CD14-positive monocyte (primary cell): ENCODE data around the gene KDM4C. TPM values are rescaled to one million over a fixed set of nuclear protein-coding genes. Genes with fewer than 3 reads are reported as not detected.
A peak's percentile ranks its signal among the peaks of the same experiment; 100 is the strongest.

ENCODE experiments used
- DNase-seq, 3 donors: peaks; one replicate each; pipeline ENCODE4 v3.0.0-alpha.2; 2011 to 2022
- H2AFZ ChIP-seq: 2 replicates; pipeline ENCODE4 v1.6.0; 2012; ENCODE audit warnings: mild to moderate bottlenecking, low read depth, low read length, inconsistent platforms; ENCODE audit not compliant: insufficient read depth, poor library complexity, severe bottlenecking
- H3K27ac ChIP-seq, 2 donors: 1 replicate in 1 of 2; 2 replicates in 1 of 2; pipeline ENCODE4 v1.5.1; 2012 to 2013; ENCODE audit warnings: low read length in 2 of 2, control low read depth in 1 of 2, inconsistent platforms in 1 of 2, low read depth in 1 of 2, mild to moderate bottlenecking in 1 of 2
- H3K27me3 ChIP-seq, 2 donors: one replicate each; pipeline versions ENCODE4 v1.6.0 to v1.6.1; 2011 to 2013; ENCODE audit warnings: low read length in 2 of 2; ENCODE audit not compliant: control insufficient read depth in 2 of 2, insufficient read depth in 2 of 2
- H3K36me3 ChIP-seq, 2 donors: replicated peaks in 1 of 2; 1 replicate in 1 of 2; 2 replicates in 1 of 2; pipeline versions ENCODE4 v1.5.1 to v1.6.1; 2012 to 2013; ENCODE audit warnings: low read length in 2 of 2, control low read depth in 1 of 2, inconsistent platforms in 1 of 2, mild to moderate bottlenecking in 1 of 2; ENCODE audit not compliant: insufficient read depth in 2 of 2, control insufficient read depth in 1 of 2
- H3K4me1 ChIP-seq, 2 donors: 1 replicate in 1 of 2; 2 replicates in 1 of 2; pipeline versions ENCODE4 v1.5.1 to v1.6.1; 2012 to 2013; ENCODE audit warnings: low read length in 2 of 2, control low read depth in 1 of 2, inconsistent platforms in 1 of 2, mild to moderate bottlenecking in 1 of 2, moderate library complexity in 1 of 2; ENCODE audit not compliant: insufficient read depth in 2 of 2, control insufficient read depth in 1 of 2
- H3K4me2 ChIP-seq: replicated peaks from 2 replicates; pipeline ENCODE3; 2012; ENCODE audit warnings: low read length, moderate library complexity, mild to moderate bottlenecking; ENCODE audit not compliant: poor library complexity, severe bottlenecking; ENCODE audit errors: extremely low read depth
- H3K4me3 ChIP-seq, 3 experiments: fragments of 200-600 bp in 1 of 3; sonication (generic) in 1 of 3; replicated peaks in 1 of 3; 1 replicate in 2 of 3; 2 replicates in 1 of 3; pipeline ENCODE4 v1.5.1; 2011 to 2013; ENCODE audit warnings: low read length in 3 of 3, mild to moderate bottlenecking in 3 of 3, control low read depth in 2 of 3, low read depth in 2 of 3, inconsistent platforms in 1 of 3, moderate library complexity in 1 of 3
- H3K79me2 ChIP-seq: 2 replicates; pipeline ENCODE4 v1.6.0; 2012; ENCODE audit warnings: mild to moderate bottlenecking, control low read depth, inconsistent platforms, low read length, moderate library complexity; ENCODE audit not compliant: insufficient read depth
- H3K9ac ChIP-seq: 2 replicates; pipeline ENCODE4 v1.6.0; 2017; ENCODE audit warnings: low read length, mild to moderate bottlenecking; ENCODE audit not compliant: insufficient read depth, poor library complexity, severe bottlenecking
- H3K9me3 ChIP-seq, 2 donors: replicated peaks in 1 of 2; 1 replicate in 1 of 2; 2 replicates in 1 of 2; pipeline versions ENCODE4 v1.5.1 to v1.6.1; 2012 to 2013; ENCODE audit warnings: low read length in 2 of 2, control low read depth in 1 of 2; ENCODE audit not compliant: control insufficient read depth in 1 of 2, insufficient read depth in 1 of 2
- H4K20me1 ChIP-seq: 2 replicates; pipeline ENCODE4 v1.6.0; 2012; ENCODE audit warnings: mild to moderate bottlenecking, low read length, control low read depth, moderate library complexity; ENCODE audit not compliant: insufficient read depth
- H3K27ac Mint-ChIP-seq, 7 donors: one replicate each; pipeline ENCODE4 v1.8.0; 2020; ENCODE audit warnings: mild to moderate bottlenecking in 7 of 7, mixed read lengths in 7 of 7, moderate library complexity in 6 of 7, inconsistent platforms in 2 of 7
- H3K27me3 Mint-ChIP-seq, 3 donors: one replicate each; pipeline ENCODE4 v1.8.0; 2021 to 2022; ENCODE audit warnings: low read depth in 3 of 3, mild to moderate bottlenecking in 3 of 3, mixed read lengths in 3 of 3, moderate library complexity in 3 of 3, inconsistent platforms in 1 of 3
- H3K36me3 Mint-ChIP-seq, 2 donors: one replicate each; pipeline ENCODE4 v1.8.0; 2020; ENCODE audit warnings: mixed read lengths in 2 of 2, inconsistent platforms in 1 of 2, mild to moderate bottlenecking in 1 of 2
- H3K4me1 Mint-ChIP-seq: one replicate; pipeline ENCODE4 v1.8.0; 2020; ENCODE audit warnings: mild to moderate bottlenecking, mixed read lengths
- H3K4me3 Mint-ChIP-seq, 2 donors: one replicate each; pipeline ENCODE4 v1.8.0; 2020; ENCODE audit warnings: mild to moderate bottlenecking in 2 of 2, mixed read lengths in 2 of 2, moderate library complexity in 1 of 2
- H3K9me3 Mint-ChIP-seq, 7 donors: one replicate each; pipeline ENCODE4 v1.8.0; 2020 to 2022; ENCODE audit warnings: mixed read lengths in 7 of 7, mild to moderate bottlenecking in 6 of 7, moderate library complexity in 6 of 7, inconsistent platforms in 2 of 7
- CTCF ChIP-seq: fragments of 200-600 bp; IDR thresholded peaks from one replicate; pipeline ENCODE4 v1.8.0; 2022; ENCODE audit warnings: antibody characterized with exemption, mild to moderate bottlenecking
- WGBS: methylation state at CpG from one replicate; pipeline ENCODE4 v1.1.5; 2013; ENCODE audit warnings: missing lambda C conversion rate; ENCODE audit not compliant: insufficient coverage; 5-methylcytosine and 5-hydroxymethylcytosine counted together
- intact Hi-C, 2 donors: fragments of 100-400 bp; cut with micrococcal nuclease; formaldehyde crosslinking; loops; one replicate each; pipeline versions ENCODE4 v1.15.0 to v1.15.1; 2023
- polyA plus RNA-seq, 3 donors: library from polyadenylated mRNA; depleted of rRNA in 1 of 3; unstranded in 2 of 3; stranded (reverse) in 1 of 3; fragments of 300-500 nt in 2 of 3; fragments of >200 nt in 1 of 3; fragmentation: Illumina TruSeq in 2 of 3; gene quantifications; 1 replicate in 2 of 3; 2 replicates in 1 of 3; pipeline ENCODE4 v1.2.3, GENCODE V29; 2012 to 2021

The KDM4C gene
- polyA plus RNA-seq, 3 donors: 15.2 to 36.2 (median 17.1) TPM

GRCh38 chr9:7118633-7119032 lies 360.9 kb downstream of the KDM4C start:
- Mint-ChIP-seq H3K4me3 (no peak overlapping the region), H3K36me3 (peaks cover 41 to 42% of the 10 kb centered on the region in 2 donors), H3K4me1 (peaks cover 8% of the 10 kb centered on the region), H3K27me3 (peaks cover 0 to 1% (median 0%) of the 10 kb centered on the region in 3 donors), H3K27ac (peak overlapping the region in 1 of 7 donors; percentile 58), H3K9me3 (peaks cover 0 to 3% (median 0%) of the 10 kb centered on the region in 7 donors)
- no peak overlapping the region for H3K9ac ChIP-seq
- H3K27me3 ChIP-seq: no peaks in the 10 kb centered on the region
- no peak for TF ChIP-seq CTCF
- no peak overlapping the region for H3K4me3 ChIP-seq
- H3K4me1 ChIP-seq: no peaks in the 10 kb centered on the region
- no peak for DNase-seq
- intact Hi-C loops: no loop called here
- no peaks in the 10 kb centered on the region for H3K9me3 ChIP-seq
- H3K4me2 ChIP-seq: no peak overlapping the region
- no peak overlapping the region for H2AFZ ChIP-seq
- no peaks in the 10 kb centered on the region for H4K20me1 ChIP-seq
- peaks cover 9 to 25% of the 10 kb centered on the region in 2 donors for H3K36me3 ChIP-seq
- 100% methylated on average over 2 of the region's 6 CpGs for WGBS
- H3K79me2 ChIP-seq: no peaks in the 10 kb centered on the region
- no peak overlapping the region for H3K27ac ChIP-seq

- DNase-seq: no peak
- Histone ChIP-seq H2AFZ (no peak overlapping the region), H4K20me1 (no peaks in the 10 kb centered on the region), H3K4me2 (no peak overlapping the region), H3K4me3 (no peak overlapping the region), H3K27ac (no peak overlapping the region), H3K9me3 (no peaks in the 10 kb centered on the region), H3K4me1 (no peaks in the 10 kb centered on the region), H3K27me3 (no peaks in the 10 kb centered on the region), H3K79me2 (no peaks in the 10 kb centered on the region), H3K9ac (no peak overlapping the region), H3K36me3 (peaks cover 14 to 28% of the 10 kb centered on the region in 2 donors)
- Mint-ChIP-seq H3K27me3 (peaks cover 0 to 1% (median 0%) of the 10 kb centered on the region in 3 donors), H3K9me3 (peaks cover 0 to 3% (median 0%) of the 10 kb centered on the region in 7 donors), H3K27ac (no peak overlapping the region), H3K36me3 (peaks cover 42 to 43% of the 10 kb centered on the region in 2 donors), H3K4me1 (peaks cover 8% of the 10 kb centered on the region), H3K4me3 (no peak overlapping the region)
- no peak for TF ChIP-seq CTCF
- intact Hi-C loops: no loop called here
These were observed 361.8 kb downstream of the KDM4C start for GRCh38 chr9:7119612-7120011.
